Activated CD4-positive, alpha-beta T cell treated with anti-CD3 and anti-CD28 coated beads, Interleukin-2, amount 50 U/mL, for 24 hours (primary cell): ENCODE data around the gene EXOC2.
A peak's percentile ranks its signal among the peaks of the same experiment; 100 is the strongest.

Source experiments
- DNase-seq, 2 donors: peaks; one replicate each; pipeline ENCODE4 v3.0.0-alpha.2; 2020; ENCODE audit warnings: low read depth in 1 of 2, low spot score in 1 of 2

The EXOC2 gene

GRCh38 chr6:449486-450419 is 243.2 kb downstream of the EXOC2 start:
- no peak for DNase-seq

- DNase-seq = no peak
Observed at GRCh38 chr6:449057-449430, 243.9 kb downstream of the EXOC2 start.

GRCh38 chr6:448296-449056 is 244.5 kb downstream of the EXOC2 start:
- no peak for DNase-seq

- peak in 1 of 2 donors; percentile 34 for DNase-seq
Observed at GRCh38 chr6:447381-448165, 245.4 kb downstream of the EXOC2 start.

- DNase-seq = peak; percentile 79 to 91
Observed at GRCh38 chr6:446418-447366, 246.2 kb downstream of the EXOC2 start.

- DNase-seq = no peak
Observed at GRCh38 chr6:445571-446417, 247.1 kb downstream of the EXOC2 start.

GRCh38 chr6:444653-445275 is 248.2 kb downstream of the EXOC2 start:
- DNase-seq = peak in 1 of 2 donors; percentile 42

GRCh38 chr6:443621-444159 is 249.2 kb downstream of the EXOC2 start:
- no peak for DNase-seq

GRCh38 chr6:441126-441920 is 251.6 kb downstream of the EXOC2 start:
- DNase-seq = no peak

- DNase-seq = no peak
Observed at GRCh38 chr6:439641-440167, 253.2 kb downstream of the EXOC2 start.

GRCh38 chr6:438634-439170 is 254.2 kb downstream of the EXOC2 start:
- DNase-seq = no peak

- DNase-seq = no peak
Observed at GRCh38 chr6:437037-437392, 255.9 kb downstream of the EXOC2 start.

GRCh38 chr6:436308-437036 is 256.5 kb downstream of the EXOC2 start:
- DNase-seq = no peak

- no peak for DNase-seq
Observed at GRCh38 chr6:435441-436307, 257.3 kb downstream of the EXOC2 start.
